GM23338 (cell line): ENCODE results near the gene DCN. TPM values are rescaled to one million over a fixed set of nuclear protein-coding genes. Genes with fewer than 3 reads are reported as not detected.

ENCODE experiments used
- ATAC-seq: fragments of 200-7000 bp; cut with Tn5 transposase; 3 replicates; pipeline ENCODE4 v1.9.1; 2020
- DNase-seq: peaks from one replicate; pipeline ENCODE4 v3.0.0-alpha.2; 2015; ENCODE audit warnings: low spot score
- H2AFZ ChIP-seq: fragments of 200-600 bp; sonication (generic); 2 replicates; pipeline ENCODE4 v1.8.0; 2016; ENCODE audit warnings: antibody characterized with exemption, mild to moderate bottlenecking, moderate library complexity
- H3F3A ChIP-seq: fragments of 200-600 bp; sonication (generic); replicated peaks from 2 replicates; pipeline ENCODE4 v1.8.0; 2017; ENCODE audit warnings: antibody characterized with exemption, mixed run types, low read depth
- H3K27ac ChIP-seq: fragments of 200-600 bp; sonication (generic); 2 replicates; pipeline ENCODE4 v1.6.1; 2016; ENCODE audit warnings: low read depth
- H3K27me3 ChIP-seq: fragments of 200-600 bp; sonication (generic); 2 replicates; pipeline ENCODE4 v1.8.0; 2016; ENCODE audit warnings: mild to moderate bottlenecking, mixed run types, moderate library complexity; ENCODE audit not compliant: insufficient read depth
- H3K36me3 ChIP-seq: fragments of 200-600 bp; sonication (generic); 2 replicates; pipeline ENCODE4 v1.8.0; 2016; ENCODE audit warnings: mild to moderate bottlenecking; ENCODE audit not compliant: insufficient read depth
- H3K4me1 ChIP-seq: fragments of 200-600 bp; sonication (generic); 2 replicates; pipeline ENCODE4 v1.8.0; 2016; ENCODE audit warnings: mild to moderate bottlenecking, moderate library complexity; ENCODE audit not compliant: insufficient read depth
- H3K4me2 ChIP-seq: fragments of 200-600 bp; sonication (generic); 2 replicates; pipeline ENCODE4 v1.7.1; 2017; ENCODE audit warnings: mixed run types
- H3K4me3 ChIP-seq: fragments of 200-600 bp; sonication (generic); 2 replicates; pipeline ENCODE4 v1.6.1; 2016; ENCODE audit warnings: mixed run types
- H3K79me2 ChIP-seq: fragments of 200-600 bp; sonication (generic); replicated peaks from 2 replicates; pipeline ENCODE4 v1.8.0; 2017; ENCODE audit warnings: mild to moderate bottlenecking; ENCODE audit not compliant: insufficient read depth
- H3K9me2 ChIP-seq: fragments of 200-600 bp; sonication (generic); 2 replicates; pipeline ENCODE4 v1.8.0; 2017; ENCODE audit not compliant: insufficient read depth
- H4K20me1 ChIP-seq: fragments of 200-600 bp; sonication (generic); replicated peaks from 2 replicates; pipeline ENCODE4 v1.8.0; 2017; ENCODE audit warnings: mild to moderate bottlenecking; ENCODE audit not compliant: insufficient read depth
- H3K27ac Mint-ChIP-seq: 2 replicates; pipeline ENCODE4 v1.8.0; 2020; ENCODE audit warnings: inconsistent platforms, mild to moderate bottlenecking, moderate library complexity, mixed read lengths
- H3K27me3 Mint-ChIP-seq: 3 replicates; pipeline ENCODE4 v1.8.0; 2022; ENCODE audit warnings: low read depth, mild to moderate bottlenecking, moderate library complexity, mixed read lengths, inconsistent platforms; ENCODE audit not compliant: insufficient read depth, poor library complexity
- H3K36me3 Mint-ChIP-seq: 3 replicates; pipeline ENCODE4 v1.8.0; 2021; ENCODE audit warnings: low read depth, mild to moderate bottlenecking, inconsistent platforms, moderate library complexity, mixed read lengths
- H3K4me1 Mint-ChIP-seq: 3 replicates; pipeline ENCODE4 v1.8.0; 2020; ENCODE audit warnings: mild to moderate bottlenecking, inconsistent platforms, mixed read lengths
- H3K4me3 Mint-ChIP-seq: 3 replicates; pipeline ENCODE4 v1.8.0; 2021; ENCODE audit warnings: moderate library complexity, mild to moderate bottlenecking, inconsistent platforms, mixed read lengths
- H3K9me3 Mint-ChIP-seq: 3 replicates; pipeline ENCODE4 v1.8.0; 2020; ENCODE audit warnings: moderate library complexity, mild to moderate bottlenecking, inconsistent platforms, mixed read lengths
- EZH2phosphoT487 ChIP-seq: fragments of 200-600 bp; sonication (generic); IDR thresholded peaks from one replicate; pipeline ENCODE4 v1.8.1; 2018; ENCODE audit warnings: antibody characterized with exemption; ENCODE audit not compliant: unreplicated experiment
- JUNB ChIP-seq: IDR thresholded peaks from one replicate; pipeline ENCODE4 v1.6.1; 2016; ENCODE audit warnings: antibody characterized with exemption; ENCODE audit not compliant: unreplicated experiment
- NANOG ChIP-seq: IDR thresholded peaks from 2 replicates; pipeline ENCODE4 v1.6.1; 2016; ENCODE audit warnings: antibody characterized with exemption, borderline replicate concordance
- POLR2AphosphoS5 ChIP-seq: IDR thresholded peaks from 2 replicates; pipeline ENCODE4 v1.6.1; 2016; ENCODE audit warnings: antibody characterized with exemption, low read depth
- STAT1 ChIP-seq: IDR thresholded peaks from one replicate; pipeline ENCODE4 v1.6.1; 2016; ENCODE audit warnings: antibody characterized with exemption; ENCODE audit not compliant: unreplicated experiment
- ZNF114 ChIP-seq: fragments of 250-450 bp; sonication (Bioruptor Pico); IDR thresholded peaks from 2 replicates; pipeline ENCODE4 v1.5.0; 2020; ENCODE audit warnings: mild to moderate bottlenecking, moderate library complexity
- ZNF331 ChIP-seq: fragments of 250-450 bp; sonication (Bioruptor Pico); IDR thresholded peaks from 2 replicates; pipeline ENCODE4 v1.5.0; 2020; ENCODE audit warnings: low read depth, mild to moderate bottlenecking, moderate library complexity
- polyA plus RNA-seq: library from polyadenylated mRNA; unstranded; fragments of >200 nt; fragmentation: Nextera tagmentation; extraction: Ambion mirVana; gene quantifications from 2 replicates; pipeline ENCODE4 v1.2.1, GENCODE V29; 2016
- total RNA-seq: library from RNA; depleted of rRNA; stranded (reverse); fragments of >200 nt; shearing (Covaris generic); gene quantifications from 2 replicates; pipeline ENCODE4 v1.2.3, GENCODE V29; 2014
- TF ChIP-seq, protein P1 (sequence below): IDR thresholded peaks from 2 replicates; pipeline ENCODE4 v1.6.1; 2016; ENCODE audit warnings: antibody characterized with exemption
- TF ChIP-seq, protein P2 (sequence below): IDR thresholded peaks from one replicate; pipeline ENCODE4 v1.6.1; 2018; ENCODE audit warnings: antibody characterized with exemption; ENCODE audit not compliant: unreplicated experiment
- TF ChIP-seq, protein P3 (sequence below), 2 experiments: fragments of 200-600 bp in 1 of 2; sonication (generic) in 1 of 2; conservative IDR thresholded peaks; 2 replicates each; pipeline versions ENCODE4 v1.5.1 to v1.6.1; 2016 to 2017; ENCODE audit warnings: antibody characterized with exemption in 2 of 2, low read depth in 2 of 2, mild to moderate bottlenecking in 2 of 2, moderate library complexity in 1 of 2

The DCN gene
- total and polyA plus RNA-seq, 2 experiments from 2014 or later: not detected

DNA sequence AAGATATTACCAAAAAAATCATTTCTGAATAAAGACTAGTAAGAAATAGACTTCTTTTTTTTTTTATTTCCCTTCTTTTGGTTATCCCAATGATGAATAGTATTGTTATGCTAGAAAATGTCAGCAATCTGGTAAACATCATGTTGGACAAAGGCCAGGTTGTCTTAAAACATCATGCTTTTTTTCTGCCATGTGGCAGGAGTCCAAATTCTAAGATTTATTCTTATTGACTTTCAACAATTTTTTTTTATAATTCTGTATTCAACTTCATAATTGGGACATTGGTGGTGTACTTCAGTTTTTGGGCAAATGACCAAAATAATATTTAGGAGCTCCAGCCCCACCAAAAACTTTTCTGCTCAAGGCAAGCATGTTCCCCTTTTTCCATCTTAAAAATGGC lies 10.5 kb downstream of the DCN start (continued):
- TF ChIP-seq, protein P1, sequence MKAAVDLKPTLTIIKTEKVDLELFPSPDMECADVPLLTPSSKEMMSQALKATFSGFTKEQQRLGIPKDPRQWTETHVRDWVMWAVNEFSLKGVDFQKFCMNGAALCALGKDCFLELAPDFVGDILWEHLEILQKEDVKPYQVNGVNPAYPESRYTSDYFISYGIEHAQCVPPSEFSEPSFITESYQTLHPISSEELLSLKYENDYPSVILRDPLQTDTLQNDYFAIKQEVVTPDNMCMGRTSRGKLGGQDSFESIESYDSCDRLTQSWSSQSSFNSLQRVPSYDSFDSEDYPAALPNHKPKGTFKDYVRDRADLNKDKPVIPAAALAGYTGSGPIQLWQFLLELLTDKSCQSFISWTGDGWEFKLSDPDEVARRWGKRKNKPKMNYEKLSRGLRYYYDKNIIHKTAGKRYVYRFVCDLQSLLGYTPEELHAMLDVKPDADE: no peak
- TF ChIP-seq, protein P2, sequence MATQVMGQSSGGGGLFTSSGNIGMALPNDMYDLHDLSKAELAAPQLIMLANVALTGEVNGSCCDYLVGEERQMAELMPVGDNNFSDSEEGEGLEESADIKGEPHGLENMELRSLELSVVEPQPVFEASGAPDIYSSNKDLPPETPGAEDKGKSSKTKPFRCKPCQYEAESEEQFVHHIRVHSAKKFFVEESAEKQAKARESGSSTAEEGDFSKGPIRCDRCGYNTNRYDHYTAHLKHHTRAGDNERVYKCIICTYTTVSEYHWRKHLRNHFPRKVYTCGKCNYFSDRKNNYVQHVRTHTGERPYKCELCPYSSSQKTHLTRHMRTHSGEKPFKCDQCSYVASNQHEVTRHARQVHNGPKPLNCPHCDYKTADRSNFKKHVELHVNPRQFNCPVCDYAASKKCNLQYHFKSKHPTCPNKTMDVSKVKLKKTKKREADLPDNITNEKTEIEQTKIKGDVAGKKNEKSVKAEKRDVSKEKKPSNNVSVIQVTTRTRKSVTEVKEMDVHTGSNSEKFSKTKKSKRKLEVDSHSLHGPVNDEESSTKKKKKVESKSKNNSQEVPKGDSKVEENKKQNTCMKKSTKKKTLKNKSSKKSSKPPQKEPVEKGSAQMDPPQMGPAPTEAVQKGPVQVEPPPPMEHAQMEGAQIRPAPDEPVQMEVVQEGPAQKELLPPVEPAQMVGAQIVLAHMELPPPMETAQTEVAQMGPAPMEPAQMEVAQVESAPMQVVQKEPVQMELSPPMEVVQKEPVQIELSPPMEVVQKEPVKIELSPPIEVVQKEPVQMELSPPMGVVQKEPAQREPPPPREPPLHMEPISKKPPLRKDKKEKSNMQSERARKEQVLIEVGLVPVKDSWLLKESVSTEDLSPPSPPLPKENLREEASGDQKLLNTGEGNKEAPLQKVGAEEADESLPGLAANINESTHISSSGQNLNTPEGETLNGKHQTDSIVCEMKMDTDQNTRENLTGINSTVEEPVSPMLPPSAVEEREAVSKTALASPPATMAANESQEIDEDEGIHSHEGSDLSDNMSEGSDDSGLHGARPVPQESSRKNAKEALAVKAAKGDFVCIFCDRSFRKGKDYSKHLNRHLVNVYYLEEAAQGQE: no peak
- no peak for TF ChIP-seq NANOG
- TF ChIP-seq JUNB: no peak
- no peak for TF ChIP-seq POLR2AphosphoS5
- TF ChIP-seq EZH2phosphoT487: no peak

DNA sequence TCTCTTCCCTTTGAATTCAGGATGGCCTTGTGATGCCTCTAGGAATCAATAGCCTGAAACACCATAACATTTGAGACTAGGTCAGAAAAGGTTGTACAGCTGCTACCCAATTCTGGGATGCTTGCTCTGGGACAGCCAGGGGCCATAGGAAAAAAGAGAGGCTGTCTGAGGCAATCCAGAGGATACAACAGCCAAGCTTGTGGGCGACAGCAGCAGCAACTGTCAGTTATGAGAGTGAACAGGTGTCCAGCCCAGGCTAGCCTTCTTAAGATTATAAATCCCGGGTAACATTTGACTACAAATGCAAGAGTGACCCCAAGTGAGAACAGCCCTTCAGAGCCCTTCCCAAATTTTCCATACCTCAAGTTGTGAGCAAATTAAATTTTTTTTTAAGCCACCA lies 11.1 kb downstream of the DCN start:
- Histone ChIP-seq H3K79me2 (no peaks in the 10 kb centered on the region), H3K9me2 (no peaks in the 10 kb centered on the region), H3F3A (no peaks in the 10 kb centered on the region), H4K20me1 (no peaks in the 10 kb centered on the region), H3K27me3 (no peaks in the 10 kb centered on the region), H3K27ac (no peak overlapping the region), H3K4me2 (no peak overlapping the region), H3K36me3 (no peaks in the 10 kb centered on the region), H3K4me1 (no peaks in the 10 kb centered on the region), H2AFZ (no peak overlapping the region), H3K4me3 (no peak overlapping the region)
- H3K4me1 Mint-ChIP-seq: no peaks in the 10 kb centered on the region; the same call in 2 of the 3 replicates
- DNase-seq (no peak), ATAC-seq (no peak)
- H3K27me3 Mint-ChIP-seq: peaks cover 1% of the 10 kb centered on the region
- TF ChIP-seq, protein P1: no peak
- TF ChIP-seq ZNF331 (CRISPR knock-in tag) (no peak), NANOG (no peak), POLR2AphosphoS5 (no peak), ZNF114 (CRISPR knock-in tag) (no peak), STAT1 (no peak), EZH2phosphoT487 (no peak)
- TF ChIP-seq, protein P3, sequence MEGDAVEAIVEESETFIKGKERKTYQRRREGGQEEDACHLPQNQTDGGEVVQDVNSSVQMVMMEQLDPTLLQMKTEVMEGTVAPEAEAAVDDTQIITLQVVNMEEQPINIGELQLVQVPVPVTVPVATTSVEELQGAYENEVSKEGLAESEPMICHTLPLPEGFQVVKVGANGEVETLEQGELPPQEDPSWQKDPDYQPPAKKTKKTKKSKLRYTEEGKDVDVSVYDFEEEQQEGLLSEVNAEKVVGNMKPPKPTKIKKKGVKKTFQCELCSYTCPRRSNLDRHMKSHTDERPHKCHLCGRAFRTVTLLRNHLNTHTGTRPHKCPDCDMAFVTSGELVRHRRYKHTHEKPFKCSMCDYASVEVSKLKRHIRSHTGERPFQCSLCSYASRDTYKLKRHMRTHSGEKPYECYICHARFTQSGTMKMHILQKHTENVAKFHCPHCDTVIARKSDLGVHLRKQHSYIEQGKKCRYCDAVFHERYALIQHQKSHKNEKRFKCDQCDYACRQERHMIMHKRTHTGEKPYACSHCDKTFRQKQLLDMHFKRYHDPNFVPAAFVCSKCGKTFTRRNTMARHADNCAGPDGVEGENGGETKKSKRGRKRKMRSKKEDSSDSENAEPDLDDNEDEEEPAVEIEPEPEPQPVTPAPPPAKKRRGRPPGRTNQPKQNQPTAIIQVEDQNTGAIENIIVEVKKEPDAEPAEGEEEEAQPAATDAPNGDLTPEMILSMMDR (conservative IDR thresholded peaks at IDR 0.05; ENCODE audit: low read depth in 2 of 2): no peak
- H3K27ac Mint-ChIP-seq: no peak overlapping the region
- no peaks in the 10 kb centered on the region for H3K36me3 Mint-ChIP-seq
- H3K9me3 Mint-ChIP-seq: no peaks in the 10 kb centered on the region
- H3K4me3 Mint-ChIP-seq: no peak overlapping the region
